ENCODE data around the gene CTCF.
A peak's percentile ranks its signal among the peaks of the same experiment; 100 is the strongest.

The CTCF gene

GRCh38 chr16:67534431-67534830 is 27.9 kb upstream of the CTCF start:
- no peak for DNase-seq

DNA sequence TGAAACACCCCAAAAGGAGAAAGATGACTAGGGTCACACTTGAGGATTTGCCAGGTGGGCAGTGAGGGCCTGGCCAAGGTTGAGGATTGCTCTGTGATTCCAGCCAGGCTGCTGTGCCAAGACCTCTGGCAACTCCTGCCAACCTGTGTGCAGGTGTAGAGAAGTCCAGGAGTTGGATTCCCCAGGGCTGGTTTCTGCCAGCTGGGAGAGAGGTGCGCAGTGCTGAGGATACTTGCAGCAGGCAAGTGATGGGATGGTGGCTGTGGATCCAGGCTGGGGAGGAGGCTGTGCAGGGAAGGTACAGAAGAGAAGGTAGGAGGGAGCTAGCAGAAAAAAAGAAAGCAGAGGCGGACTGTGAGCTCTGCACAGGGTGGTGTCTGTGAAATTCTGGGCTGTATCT is 27.1 kb upstream of the CTCF start:
- DNase-seq = peak in 10 of 58 donors; percentile 25 to 62 (median 42)

- peak in 14 of 58 donors; percentile 10 to 48 (median 37) for DNase-seq
Observed at GRCh38 chr16:67537270-67537635, 25.1 kb upstream of the CTCF start.

GRCh38 chr16:67537636-67538591 is 24.4 kb upstream of the CTCF start:
- peak in 11 of 58 donors; percentile 9 to 53 (median 30) for DNase-seq

DNA sequence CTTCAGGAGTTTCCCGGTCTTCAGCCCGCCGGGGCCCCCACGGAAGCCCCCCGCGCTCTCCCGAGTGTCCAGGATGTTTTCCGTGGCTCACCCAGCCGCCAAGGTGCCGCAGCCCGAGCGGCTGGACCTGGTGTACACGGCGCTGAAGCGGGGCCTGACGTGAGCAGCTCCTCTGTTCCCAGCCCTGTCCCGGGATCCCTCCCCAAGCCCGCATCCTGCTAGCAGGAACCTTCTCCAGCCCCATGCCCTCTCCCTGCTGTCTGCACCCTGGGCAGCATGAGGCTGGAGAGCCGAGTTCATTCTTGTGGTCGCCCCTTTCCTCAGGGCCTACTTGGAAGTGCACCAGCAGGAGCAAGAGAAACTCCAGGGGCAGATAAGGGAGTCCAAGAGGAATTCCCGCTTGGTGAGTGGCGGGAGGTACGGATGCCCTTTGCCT is 23.6 kb upstream of the CTCF start:
- DNase-seq = no peak

DNA sequence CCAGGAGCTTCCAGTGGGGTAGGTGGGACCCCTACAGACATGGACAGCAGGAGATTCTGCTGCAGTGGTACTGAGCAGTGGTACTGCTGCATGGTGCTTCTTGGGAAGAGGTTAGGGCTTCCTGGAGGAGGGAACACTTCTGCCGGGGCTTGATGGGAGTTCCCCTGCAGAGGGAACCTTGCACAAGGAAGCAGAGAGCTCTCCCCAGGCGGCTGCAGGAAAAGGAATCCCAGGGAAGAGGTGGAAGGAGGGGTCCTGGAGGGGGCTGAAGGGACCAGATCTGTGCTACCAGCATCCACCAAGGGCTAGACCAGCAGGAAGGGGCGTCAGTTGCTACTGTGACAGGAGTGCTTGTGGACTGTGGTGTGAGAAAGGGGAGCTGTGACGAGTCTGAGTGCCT is 23.1 kb upstream of the CTCF start:
- DNase-seq = no peak

- no peak for DNase-seq
Observed at GRCh38 chr16:67539691-67540635, 22.4 kb upstream of the CTCF start.

- DNase-seq = no peak
Observed at GRCh38 chr16:67540756-67541155, 21.6 kb upstream of the CTCF start.

- no peak for DNase-seq
Observed at GRCh38 chr16:67541391-67542263, 20.7 kb upstream of the CTCF start.

GRCh38 chr16:67542464-67542863 is 19.9 kb upstream of the CTCF start:
- peak in 1 of 58 donors; percentile 26 for DNase-seq

DNA sequence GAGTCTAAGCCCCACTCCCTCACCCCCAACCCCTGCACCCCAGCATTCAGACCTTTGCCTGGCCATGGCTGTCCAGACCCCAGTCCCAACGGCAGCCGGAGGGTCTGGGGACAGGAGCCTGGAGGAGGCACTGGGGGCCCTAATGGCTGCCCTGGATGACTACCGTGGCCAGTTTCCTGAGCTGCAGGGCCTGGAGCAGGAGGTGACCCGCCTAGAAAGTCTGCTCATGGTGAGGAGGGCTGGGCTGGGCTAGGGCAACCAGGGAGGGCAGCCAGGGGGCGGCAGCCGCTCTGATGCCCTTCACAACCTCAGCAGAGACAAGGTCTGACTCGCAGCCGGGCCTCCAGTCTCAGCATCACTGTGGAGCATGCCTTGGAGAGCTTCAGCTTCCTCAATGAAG is 19.3 kb upstream of the CTCF start:
- DNase-seq = no peak

DNA sequence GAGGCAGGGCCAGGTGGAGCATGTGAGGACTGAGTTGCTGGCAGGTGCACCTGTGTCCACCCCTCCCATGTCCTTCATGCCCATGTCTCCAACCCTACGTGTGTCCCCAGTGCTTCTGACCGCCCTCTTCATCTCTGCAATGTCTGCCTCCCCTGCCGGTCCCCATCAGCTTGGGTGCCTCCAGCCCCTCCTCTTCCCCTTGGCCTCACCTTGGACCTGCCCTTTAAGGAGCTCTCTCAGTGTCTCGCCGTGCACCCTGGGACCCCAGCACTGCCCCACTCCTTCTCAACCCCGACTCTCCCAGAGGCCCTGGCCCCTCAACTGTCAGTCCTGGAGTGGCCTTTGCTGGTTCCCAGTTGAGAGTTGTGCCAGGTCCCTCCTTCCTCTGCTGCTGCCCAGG is 18.7 kb upstream of the CTCF start:
- no peak for DNase-seq

- DNase-seq = no peak
Observed at GRCh38 chr16:67544329-67544841, 17.9 kb upstream of the CTCF start.

DNA sequence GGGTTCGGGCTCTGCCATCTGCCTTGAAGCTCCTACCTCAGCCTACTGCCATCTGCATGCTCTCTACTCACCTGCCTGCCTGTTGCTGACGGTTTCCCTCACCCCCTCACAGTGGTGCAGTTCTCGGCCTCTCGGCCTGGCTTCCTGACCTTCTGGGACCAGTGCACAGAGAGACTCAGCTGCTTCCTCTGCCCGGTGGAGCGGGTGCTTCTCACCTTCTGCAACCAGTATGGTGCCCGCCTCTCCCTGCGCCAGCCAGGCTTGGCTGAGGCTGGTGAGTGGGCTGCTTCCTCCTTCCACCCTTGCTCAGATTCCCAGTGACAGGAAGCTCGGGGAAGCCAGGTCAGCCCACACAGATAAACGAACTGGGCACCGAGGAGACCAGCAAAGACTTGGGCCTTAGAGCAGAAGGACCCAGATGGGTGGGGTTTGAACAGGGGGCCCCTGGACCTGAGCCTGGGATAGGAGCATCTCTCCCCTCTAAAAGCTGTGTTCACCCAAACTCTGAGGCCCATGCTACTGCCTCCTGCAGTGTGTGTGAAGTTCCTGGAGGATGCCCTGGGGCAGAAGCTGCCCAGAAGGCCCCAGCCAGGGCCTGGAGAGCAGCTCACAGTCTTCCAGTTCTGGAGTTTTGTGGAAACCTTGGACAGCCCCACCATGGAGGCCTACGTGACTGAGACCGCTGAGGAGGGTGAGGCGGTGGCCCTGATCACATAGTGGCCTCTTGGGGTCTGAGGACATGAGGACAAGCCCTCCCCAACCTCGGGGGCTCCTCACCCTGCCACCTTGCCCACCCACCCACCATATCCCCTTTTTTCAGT is 17.3 kb upstream of the CTCF start:
- DNase-seq = peak in 1 of 58 donors; percentile 34

DNA sequence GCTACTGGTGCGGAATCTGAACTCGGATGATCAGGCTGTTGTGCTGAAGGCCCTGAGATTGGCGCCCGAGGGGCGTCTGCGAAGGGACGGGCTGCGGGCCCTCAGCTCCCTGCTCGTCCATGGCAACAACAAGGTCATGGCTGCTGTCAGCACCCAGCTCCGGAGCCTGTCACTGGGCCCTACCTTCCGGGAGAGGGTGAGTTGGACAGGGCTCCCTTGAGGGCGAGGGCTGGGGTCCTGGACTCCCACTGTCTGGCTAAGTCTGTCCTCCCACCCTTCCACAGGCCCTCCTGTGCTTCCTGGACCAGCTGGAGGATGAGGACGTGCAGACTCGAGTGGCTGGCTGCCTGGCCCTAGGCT is 16.7 kb upstream of the CTCF start:
- no peak for DNase-seq

GRCh38 chr16:67546091-67546501 is 16.2 kb upstream of the CTCF start:
- no peak for DNase-seq

- DNase-seq = peak in 41 of 58 donors; percentile 5 to 76 (median 40)
Observed at GRCh38 chr16:67546761-67547422, 15.4 kb upstream of the CTCF start.

DNA sequence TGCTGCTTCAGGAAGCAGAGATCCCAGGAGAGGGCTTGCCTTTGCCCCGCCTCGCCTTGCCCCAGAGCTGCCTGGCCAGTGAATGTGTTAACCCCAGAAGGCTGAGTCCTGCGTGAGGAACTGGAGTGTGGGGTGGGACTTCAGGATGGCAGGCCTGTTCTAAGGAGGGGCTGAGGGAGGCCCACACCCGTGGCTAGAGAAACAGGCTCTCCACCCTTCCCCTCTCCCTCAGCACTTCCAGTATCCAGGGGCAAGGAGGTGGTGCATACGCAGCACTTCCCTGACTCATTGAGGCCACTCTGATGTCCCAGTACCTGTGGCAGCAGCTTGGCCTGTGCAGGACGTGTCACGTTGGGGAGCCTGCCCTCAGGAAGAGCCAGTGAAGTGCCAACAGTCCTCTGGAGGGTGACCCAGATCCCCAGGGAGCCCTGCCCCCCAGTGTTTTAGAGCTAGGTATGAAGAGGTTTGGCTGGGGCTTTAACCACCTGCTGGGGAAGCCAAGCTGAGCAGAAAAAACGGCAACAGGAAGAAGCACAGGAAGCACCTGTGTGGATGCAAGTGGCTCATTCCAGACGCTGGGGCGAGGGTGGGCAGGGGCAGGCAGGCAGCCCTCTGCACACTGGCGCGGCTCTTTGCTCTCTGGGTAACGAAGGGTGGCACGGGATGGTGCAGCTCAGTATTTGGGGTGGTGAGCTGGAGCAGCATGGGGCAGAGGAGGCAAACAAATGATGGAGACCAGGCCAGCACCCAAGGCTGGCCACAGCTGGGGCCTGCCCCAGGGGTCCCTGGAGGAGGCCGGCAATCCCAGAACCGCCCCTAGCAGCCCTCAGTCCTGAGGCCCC is 14.7 kb upstream of the CTCF start:
- no peak for DNase-seq
